SK-N-DZ (cell line): Measurements from ENCODE around the gene KCNIP1.
"Not testable (repeated sequence)": the region's sequence is repeated elsewhere in the genome, so short reads cannot be mapped to it uniquely, and the experiment has no call there.

Experiments used
- DNase-seq: peaks from one replicate; pipeline ENCODE4 v3.0.0-alpha.2; 2015; ENCODE audit warnings: low spot score

KCNIP1 gene

DNA sequence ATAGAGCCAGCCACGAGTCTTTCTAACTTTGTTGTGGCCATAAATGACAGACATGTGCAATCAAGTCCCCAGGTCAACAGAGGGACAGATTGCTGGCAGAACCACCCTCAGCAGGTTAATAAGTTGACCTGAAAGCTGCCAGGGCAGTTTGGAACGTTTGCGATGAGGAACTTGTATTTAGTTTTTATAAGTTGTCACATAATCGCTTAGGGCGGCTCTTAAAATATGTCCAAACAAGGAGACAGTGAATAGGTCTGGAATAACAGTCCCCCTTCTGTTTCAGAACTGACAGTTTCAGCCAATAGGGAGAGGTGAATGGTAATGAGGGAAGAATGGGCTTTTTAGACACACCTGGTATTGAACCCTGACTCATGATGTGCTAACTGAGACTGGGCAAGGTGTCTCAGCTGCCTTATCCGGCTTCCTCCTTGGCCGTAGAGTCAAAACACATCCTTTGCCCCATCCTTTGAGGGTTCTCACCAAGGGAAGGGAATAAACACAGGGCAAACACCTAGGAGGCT, 246.2 kb downstream of the KCNIP1 start:
- DNase-seq: no peak

DNA sequence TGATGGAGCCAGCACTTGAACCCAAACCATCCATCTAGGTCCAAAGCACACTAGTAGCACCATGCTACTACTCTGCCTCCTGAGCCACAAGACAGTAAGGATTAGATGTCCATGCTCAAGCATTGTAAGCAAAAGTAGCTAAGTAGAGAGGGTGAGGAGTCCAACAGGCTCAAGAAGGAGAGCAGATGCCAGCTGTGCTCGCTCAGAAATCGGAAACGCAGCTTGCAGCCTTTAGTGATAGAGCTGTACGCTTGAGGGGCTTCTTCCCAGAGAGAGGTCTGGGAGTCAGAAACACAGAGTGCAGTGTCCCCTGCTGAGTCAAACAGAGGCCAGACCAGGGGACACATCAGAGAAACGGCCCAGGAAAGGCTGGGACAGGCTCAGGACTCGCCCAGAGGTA, 247.0 kb downstream of the KCNIP1 start:
- no peak for DNase-seq

DNA sequence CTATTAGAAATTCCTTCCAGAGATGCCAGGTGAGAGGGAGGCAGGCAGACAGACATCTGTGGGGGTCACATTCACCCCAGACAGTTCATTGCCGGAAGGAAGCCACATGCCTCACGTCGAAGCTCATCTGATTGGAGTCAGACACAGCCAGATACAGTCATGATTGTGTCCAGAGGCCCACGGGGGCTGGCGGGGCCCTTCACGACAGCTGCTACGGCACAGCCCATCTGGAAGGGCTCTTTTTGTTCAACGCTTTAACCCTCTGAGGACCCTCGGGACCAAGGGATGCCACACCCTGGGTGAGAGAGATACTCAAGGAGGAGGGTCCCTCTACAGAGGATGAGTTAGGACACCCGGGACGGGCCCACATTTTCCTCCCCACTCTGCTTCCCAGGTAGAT, 247.8 kb downstream of the KCNIP1 start:
- DNase-seq: peak; percentile 31

DNA sequence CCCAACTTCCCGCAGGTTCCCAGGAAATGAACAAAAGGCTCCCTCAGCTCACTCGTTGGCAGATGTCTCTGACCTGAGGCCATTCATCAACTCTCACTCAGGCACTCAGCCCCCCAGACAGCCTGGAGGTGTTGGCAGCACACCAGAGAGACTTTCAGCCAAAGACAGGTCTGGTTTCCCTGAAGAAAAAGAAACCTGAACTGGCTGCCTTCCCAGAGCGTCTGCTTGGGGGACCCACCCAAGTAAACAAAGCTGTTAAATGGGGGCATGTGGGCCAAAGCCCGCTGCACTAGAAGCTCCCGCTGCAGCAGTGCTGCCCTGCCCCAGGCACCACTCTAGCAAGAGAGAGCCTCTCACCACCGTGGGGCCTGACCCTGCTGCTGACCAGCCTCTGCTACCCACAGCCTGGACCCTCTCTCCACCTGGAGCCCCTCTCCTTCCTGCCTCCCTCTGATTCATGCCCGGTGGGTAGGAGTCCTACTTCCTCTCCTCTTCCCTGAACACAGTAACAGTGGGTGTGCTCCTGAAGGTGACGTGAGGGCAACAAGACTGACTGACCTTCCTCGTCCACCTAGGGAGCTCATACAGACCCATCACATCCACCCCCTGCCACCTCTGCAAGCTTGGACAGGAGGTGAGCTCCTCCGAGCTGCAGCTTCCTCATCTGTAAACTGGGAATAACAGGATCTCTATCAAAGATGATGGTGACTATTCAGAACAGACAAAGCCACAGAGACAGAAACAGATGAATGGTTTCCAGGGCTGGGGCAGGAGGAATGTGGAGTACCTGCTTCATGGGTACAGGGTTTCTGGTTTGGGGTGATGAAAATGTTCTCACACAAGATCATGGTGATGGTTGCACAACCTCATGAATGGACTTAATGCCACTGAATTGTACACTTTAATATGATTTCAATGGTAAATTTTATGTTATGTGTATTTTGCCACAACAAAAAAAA, 248.7 kb downstream of the KCNIP1 start:
- DNase-seq: no peak

DNA sequence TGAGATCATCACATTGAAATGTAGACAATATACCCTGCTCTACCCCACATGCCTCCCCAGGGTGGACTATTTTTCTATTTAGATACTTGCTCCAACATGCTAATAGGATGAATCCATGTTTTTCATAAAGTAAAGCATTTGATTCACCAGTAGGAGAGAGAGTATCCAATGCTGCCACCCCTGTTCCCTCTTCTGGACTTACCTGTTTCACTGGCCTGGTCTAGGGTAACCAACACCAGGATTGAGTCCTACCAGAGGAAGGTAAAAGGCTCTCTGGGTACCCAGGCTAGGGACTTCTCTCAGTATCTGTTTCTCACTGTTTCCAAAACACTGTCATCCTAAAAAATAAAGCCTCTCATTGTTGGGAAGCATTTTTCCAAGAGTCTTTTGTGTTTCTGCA, 249.5 kb downstream of the KCNIP1 start:
- no peak for DNase-seq

DNA sequence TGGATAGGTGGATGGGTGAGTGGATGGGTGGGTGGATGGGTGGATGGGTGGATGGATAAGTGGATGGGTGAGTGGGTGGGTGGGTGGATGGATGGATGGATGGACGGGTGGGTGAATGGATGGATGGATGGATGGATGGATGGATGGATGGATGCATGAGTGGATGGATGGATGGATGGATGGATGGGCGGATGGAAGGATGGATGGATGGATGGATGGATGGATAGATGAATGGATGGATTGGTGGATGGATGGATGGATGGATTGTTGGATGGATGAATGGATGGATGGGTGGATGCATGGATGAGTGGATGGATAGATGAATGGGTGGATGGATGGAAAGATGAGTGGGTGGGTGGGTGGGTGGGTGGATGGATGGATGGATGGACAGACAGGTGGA, 250.7 kb downstream of the KCNIP1 start:
- not testable (repeated sequence) for DNase-seq

- no peak for DNase-seq
Observed at GRCh38 chr5:170755679-170756456, 252.0 kb downstream of the KCNIP1 start.

DNA sequence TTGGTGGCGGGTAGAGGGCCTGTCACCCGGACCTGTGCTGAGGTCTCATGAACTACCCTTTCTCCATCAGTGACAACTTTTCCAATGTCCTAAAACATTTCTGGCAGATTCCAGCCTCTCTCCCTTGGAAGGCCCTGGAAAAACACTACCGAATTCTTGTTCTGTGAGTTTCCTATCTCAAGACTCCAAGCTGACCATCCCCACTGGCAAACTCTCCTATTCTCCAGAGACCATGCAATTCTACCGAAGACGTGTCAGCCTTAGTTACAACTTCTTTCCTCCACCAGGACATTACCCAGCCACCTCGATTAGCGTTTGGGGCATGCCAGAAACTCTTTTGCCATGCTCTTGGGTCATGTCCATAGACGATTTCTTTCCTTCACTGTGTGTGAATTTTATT, 252.9 kb downstream of the KCNIP1 start:
- no peak for DNase-seq

- DNase-seq: no peak
Observed at GRCh38 chr5:170757182-170757601, 253.4 kb downstream of the KCNIP1 start.

DNA sequence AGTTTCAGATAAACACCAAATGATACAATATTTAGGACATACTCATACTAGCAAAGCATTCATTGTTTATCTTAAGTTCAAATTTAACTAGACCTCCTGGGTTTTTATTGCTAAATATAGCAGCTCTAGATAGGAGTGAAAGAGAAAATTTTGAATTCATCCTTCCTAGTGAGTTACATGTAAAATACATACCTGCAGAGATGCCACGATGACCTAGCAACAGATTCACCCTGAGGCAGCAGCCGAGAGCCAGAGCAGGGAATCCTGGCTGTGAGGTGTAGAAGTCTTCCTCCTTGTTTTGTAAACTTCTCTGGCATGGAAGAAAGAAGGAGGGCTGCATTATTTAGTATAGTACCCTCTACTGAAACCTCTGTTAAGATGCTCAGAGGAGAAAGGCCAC, 253.8 kb downstream of the KCNIP1 start:
- DNase-seq: no peak

GRCh38 chr5:170758481-170758880, 254.7 kb downstream of the KCNIP1 start:
- DNase-seq: no peak

DNA sequence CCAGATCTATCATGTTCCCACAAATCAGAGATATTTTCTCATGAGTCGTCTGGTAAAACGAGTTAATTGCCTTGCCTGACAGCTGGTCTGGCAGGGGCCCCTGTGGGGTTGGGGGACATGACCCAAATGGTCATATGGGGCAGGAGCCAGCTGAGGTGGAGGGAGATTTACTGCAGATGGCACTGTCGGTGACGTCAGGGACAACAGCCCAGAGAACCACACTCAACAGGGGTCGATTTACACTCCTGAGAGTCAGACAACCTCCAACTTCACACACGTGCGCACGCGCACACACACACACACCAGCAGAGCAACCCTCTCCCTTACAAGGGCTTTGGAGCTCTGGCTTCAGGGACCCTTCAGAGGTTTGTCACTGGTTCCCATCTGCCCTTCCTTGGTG, 256.3 kb downstream of the KCNIP1 start:
- DNase-seq: no peak

GRCh38 chr5:170761048-170761707, 257.4 kb downstream of the KCNIP1 start:
- no peak for DNase-seq

DNA sequence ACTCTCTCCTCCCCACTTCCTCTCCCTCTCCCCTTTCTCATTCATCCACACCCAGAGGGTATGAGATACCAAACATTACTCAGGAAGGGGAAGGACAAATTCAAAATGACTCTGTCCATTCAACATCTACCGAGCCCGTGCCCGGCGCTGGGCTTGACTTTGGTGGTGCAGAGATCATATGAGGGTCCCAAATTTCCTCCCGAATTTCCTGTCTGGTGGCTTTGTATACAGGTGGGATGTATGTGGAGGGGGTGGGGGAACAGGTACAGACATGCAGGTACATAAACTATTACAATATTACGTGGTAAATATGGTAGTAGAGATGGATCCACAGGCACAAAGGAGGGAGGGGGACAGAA, 257.9 kb downstream of the KCNIP1 start:
- no peak for DNase-seq

GRCh38 chr5:170762298-170762697, 258.5 kb downstream of the KCNIP1 start:
- DNase-seq: not testable (repeated sequence)

DNA sequence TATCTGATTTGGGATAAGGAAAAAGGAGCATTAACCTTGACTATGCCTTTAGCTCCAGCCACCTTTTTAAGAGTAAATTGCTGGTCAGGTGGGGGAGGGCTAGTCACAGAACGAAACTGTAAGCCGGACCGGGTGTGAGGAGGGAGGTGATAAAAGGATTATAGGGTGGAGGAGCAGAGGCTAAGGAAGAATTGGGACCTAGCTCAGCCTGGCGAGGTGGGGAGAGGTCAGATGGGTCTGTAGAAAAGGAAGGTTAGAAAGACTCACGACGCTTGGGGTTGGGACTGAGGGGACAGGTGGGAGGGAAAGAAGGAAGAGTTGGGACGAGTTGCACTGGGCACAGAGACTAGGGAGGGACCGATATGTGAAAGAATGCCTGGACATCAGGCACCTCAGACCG, 262.0 kb downstream of the KCNIP1 start:
- DNase-seq: not testable (repeated sequence)

DNA sequence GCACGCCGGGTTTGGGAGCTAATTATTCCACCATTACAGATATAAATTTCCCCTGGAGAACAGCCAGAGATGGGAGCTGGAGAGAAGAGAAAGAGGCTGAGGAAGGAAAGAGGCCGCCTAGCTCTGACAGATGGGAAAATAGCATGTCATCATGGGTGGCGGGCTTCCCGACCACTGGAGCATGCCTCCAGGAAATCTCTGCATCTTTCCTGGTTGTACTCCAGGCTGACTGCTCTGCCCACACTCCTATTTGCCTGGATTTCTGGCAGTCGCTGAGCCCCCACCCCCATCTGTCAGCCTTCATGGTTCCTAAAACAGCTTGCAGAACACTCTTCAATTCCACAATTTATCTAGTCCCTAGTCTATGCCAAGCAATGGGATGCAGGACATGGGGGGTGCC, 265.4 kb downstream of the KCNIP1 start:
- no peak for DNase-seq

DNA sequence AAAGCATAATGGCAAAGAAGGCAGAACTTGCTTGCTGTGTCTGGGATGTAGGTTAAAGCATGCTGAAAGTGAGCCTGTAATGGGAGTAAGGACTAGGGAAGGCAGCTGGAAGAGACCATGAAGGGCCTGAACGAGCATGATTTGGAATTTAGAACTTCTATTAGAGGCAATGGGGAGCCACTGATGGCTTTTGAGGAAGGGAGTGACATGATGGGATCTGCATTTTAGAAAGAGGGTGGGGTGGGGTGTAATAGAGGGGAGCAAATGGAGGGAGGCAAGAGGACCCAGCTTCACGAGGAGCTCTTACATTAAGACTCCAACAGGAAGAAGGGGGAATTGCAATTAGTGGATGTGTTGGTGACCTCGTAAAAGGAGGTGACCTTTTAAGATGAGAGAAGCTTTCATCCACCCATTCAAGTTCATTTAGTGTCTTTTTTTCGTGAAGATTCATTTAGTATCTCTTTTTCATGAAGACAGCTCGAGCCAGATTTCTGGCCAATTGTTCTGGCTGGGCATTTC, 266.1 kb downstream of the KCNIP1 start:
- DNase-seq: no peak

GRCh38 chr5:170771496-170771895, 267.7 kb downstream of the KCNIP1 start:
- no peak for DNase-seq

DNA sequence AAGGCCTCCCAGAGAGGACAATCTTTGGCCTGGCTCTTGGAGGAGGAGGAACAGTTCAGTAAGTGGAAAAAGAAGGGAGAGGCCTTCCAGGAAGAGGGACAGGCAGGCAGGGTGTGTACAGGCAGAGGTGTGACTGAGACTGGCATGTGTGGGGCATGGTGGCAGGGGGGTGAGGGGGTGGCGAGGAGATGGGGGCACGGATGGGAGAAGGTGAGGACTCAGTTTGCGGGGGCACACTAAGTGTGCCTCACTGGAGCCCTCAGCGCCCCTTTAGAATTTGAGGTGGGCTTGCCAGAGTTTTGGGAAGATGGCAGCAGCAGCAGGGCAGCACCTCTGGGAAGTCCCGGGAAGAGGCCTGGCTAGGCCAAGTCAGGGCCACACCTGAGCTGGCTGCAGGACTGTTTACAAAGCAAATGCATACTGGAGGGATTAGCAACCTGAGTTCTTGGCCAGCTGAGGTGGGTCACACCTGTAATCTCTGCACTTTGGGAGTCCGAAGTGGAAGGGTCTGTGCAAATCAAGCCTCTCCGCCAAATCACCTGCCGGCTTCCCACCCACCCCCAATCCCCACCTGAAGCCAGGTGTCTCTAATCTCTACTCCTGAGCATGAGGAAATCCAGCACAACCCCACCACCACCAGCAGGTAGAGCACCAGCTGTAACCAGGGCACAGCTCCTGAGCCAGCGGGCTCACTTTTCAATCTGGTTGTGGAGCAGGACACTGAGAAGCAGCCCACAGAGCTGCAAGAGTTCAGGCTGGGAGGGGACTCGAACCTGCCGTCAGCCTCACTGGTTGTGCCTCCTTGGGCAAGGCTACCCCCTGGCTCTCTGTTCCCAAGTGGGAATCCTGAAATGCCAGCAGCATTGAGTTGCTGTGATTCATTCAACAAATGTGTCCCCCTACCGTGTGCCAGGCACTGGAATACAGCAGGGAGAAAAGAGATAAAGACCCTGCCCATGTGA, 269.5 kb downstream of the KCNIP1 start:
- no peak for DNase-seq

- no peak for DNase-seq
Observed at GRCh38 chr5:170774831-170775230, 271.0 kb downstream of the KCNIP1 start.
